Spleen (tissue), 11 donors: Measurements from ENCODE around the gene HSDL2. TPM values are rescaled to one million over a fixed set of nuclear protein-coding genes. Genes with fewer than 3 reads are reported as not detected.
A peak's percentile ranks its signal among the peaks of the same experiment; 100 is the strongest.

Source experiments
- DNase-seq: peaks from one replicate; pipeline ENCODE4 v3.0.0-alpha.2; 2020
- H3K27ac ChIP-seq, 8 donors: fragments of 200-600 bp; sonication (generic) in 7 of 8; 1 replicate in 4 of 8; 2 replicates in 4 of 8; pipeline versions ENCODE4 v1.5.0 to v1.8.0; 2016 to 2021; ENCODE audit warnings: inconsistent platforms in 4 of 8, mild to moderate bottlenecking in 4 of 8, moderate library complexity in 1 of 8
- H3K27me3 ChIP-seq, 7 donors: fragments of 200-600 bp; sonication (generic) in 6 of 7; replicated peaks in 1 of 7; 1 replicate in 4 of 7; 2 replicates in 3 of 7; pipeline versions ENCODE4 v1.5.0 to v1.8.0; 2016 to 2021; ENCODE audit warnings: inconsistent platforms in 3 of 7, mild to moderate bottlenecking in 1 of 7
- H3K36me3 ChIP-seq, 6 donors: fragments of 200-600 bp; sonication (generic) in 5 of 6; 1 replicate in 4 of 6; 2 replicates in 2 of 6; pipeline versions ENCODE4 v1.5.0 to v1.8.0; 2016 to 2021; ENCODE audit warnings: inconsistent platforms in 2 of 6
- H3K4me1 ChIP-seq, 6 donors: fragments of 200-600 bp; sonication (generic) in 5 of 6; 1 replicate in 3 of 6; 2 replicates in 3 of 6; pipeline versions ENCODE4 v1.5.0 to v1.8.0; 2016 to 2021; ENCODE audit warnings: inconsistent platforms in 3 of 6
- H3K4me3 ChIP-seq, 8 donors: fragments of 200-600 bp; sonication (generic) in 7 of 8; 1 replicate in 4 of 8; 2 replicates in 4 of 8; pipeline versions ENCODE4 v1.5.0 to v1.8.0; 2016 to 2021; ENCODE audit warnings: inconsistent platforms in 4 of 8, mild to moderate bottlenecking in 4 of 8, moderate library complexity in 2 of 8
- H3K9me3 ChIP-seq, 8 donors: fragments of 200-600 bp; sonication (generic) in 7 of 8; 1 replicate in 4 of 8; 2 replicates in 4 of 8; pipeline versions ENCODE4 v1.5.0 to v1.8.0; 2016 to 2021; ENCODE audit warnings: inconsistent platforms in 4 of 8
- POLR2A ChIP-seq, 3 donors: fragments of 450-650 bp; IDR thresholded peaks; one replicate each; pipeline ENCODE4 v1.5.1; 2017; ENCODE audit warnings: antibody characterized with exemption in 3 of 3, mild to moderate bottlenecking in 1 of 3
- POLR2AphosphoS5 ChIP-seq, 3 donors: sonication (generic); formaldehyde crosslinking; IDR thresholded peaks; one replicate each; pipeline ENCODE4 v1.5.1; 2017; ENCODE audit warnings: antibody characterized with exemption in 3 of 3
- WGBS, 5 donors: extraction: QIAGEN DNeasy Blood & Tissue Kit in 3 of 5; methylation state at CpG; one replicate each; pipeline versions ENCODE4 v1.1.5 to v1.1.7; 2013 to 2018; 5-methylcytosine and 5-hydroxymethylcytosine counted together
- intact Hi-C: fragments of 100-400 bp; cut with DNase I; formaldehyde crosslinking; loops from one replicate; pipeline ENCODE4 v1.15.0; 2023; ENCODE audit warnings: low total_unique reads
- polyA plus RNA-seq, 3 donors: library from polyadenylated mRNA; stranded (reverse); fragments of 200-250 nt; gene quantifications; one replicate each; pipeline ENCODE4 v1.2.1, GENCODE V29; 2013
- total RNA-seq, 7 donors: library from RNA; depleted of rRNA in 3 of 7; stranded (reverse); fragments of >200 nt in 3 of 7; fragmentation: NEBNext Ultra II Directional in 4 of 7; extraction: Animal tissue kit (Norgen Biotek cat#: 25700) in 4 of 7; gene quantifications; one replicate each; pipeline versions ENCODE4 v1.1.0 to v1.2.1, GENCODE V29; 2016 to 2021
- TF ChIP-seq, protein P1 (sequence below), 11 experiments: fragments of 200-600 bp in 7 of 11; fragments of 450-650 bp in 4 of 11; sonication (generic) in 4 of 11; IDR thresholded peaks in 8 of 11; conservative IDR thresholded peaks in 3 of 11; 1 replicate in 7 of 11; 2 replicates in 4 of 11; pipeline versions ENCODE4 v1.4.0 to v1.8.0; 2016 to 2021; ENCODE audit warnings: antibody characterized with exemption in 11 of 11, inconsistent platforms in 4 of 11, mild to moderate bottlenecking in 1 of 11
- donor health status: healthy with polysubstance abuse.
- donor health status: DM: no; HTN: no; CAD: no; lungs with moderate emphysema.
- donor health status: DM: no; HTN: no; CAD: no.
- donor health status: Bipolar disorder and iron deficiency.
- donor health status: healthy.
- donor health status: DM: no; HTN: no; CAD: no.
- donor health status: DM: yes; HTN: yes; CAD: no.

Gene HSDL2
- total and polyA plus RNA-seq, 10 donors: 11.2 to 42.6 (median 30.3) TPM

DNA sequence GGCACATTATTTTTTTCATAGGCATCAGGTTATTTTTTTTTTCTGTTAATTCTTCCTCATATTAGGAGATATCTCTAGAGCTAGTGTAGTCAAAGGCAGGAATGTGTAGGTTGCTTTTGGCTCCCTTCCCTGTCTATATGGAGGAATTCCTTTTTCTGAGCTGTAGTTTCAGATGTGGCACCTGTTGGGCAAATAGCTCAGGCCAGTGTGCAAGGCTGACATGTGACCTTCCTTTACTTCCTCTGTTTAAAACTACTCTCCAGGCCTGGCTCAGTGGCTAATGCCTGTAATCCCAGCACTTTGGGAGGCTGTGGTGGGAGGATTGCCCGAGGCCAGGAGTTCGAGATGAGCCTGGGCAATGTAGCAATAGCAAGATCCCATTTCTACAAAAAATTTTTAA is 66.2 kb downstream of the HSDL2 start:
- DNase-seq: no peak
- 69 to 95% (median 94%) methylated on average over 2 of the region's 2 CpGs for WGBS, 5 donors
- Histone ChIP-seq H3K27me3 (no peaks in the 10 kb centered on the region), H3K4me3 (no peak overlapping the region), H3K27ac (no peak overlapping the region), H3K9me3 (no peaks in the 10 kb centered on the region), H3K36me3 (peaks cover 0 to 30% (median 0%) of the 10 kb centered on the region in 6 donors), H3K4me1 (peaks cover 0 to 42% (median 12%) of the 10 kb centered on the region in 6 donors)
- no peak for TF ChIP-seq POLR2A (IDR thresholded peaks at IDR 0.05)
- TF ChIP-seq, protein P1, sequence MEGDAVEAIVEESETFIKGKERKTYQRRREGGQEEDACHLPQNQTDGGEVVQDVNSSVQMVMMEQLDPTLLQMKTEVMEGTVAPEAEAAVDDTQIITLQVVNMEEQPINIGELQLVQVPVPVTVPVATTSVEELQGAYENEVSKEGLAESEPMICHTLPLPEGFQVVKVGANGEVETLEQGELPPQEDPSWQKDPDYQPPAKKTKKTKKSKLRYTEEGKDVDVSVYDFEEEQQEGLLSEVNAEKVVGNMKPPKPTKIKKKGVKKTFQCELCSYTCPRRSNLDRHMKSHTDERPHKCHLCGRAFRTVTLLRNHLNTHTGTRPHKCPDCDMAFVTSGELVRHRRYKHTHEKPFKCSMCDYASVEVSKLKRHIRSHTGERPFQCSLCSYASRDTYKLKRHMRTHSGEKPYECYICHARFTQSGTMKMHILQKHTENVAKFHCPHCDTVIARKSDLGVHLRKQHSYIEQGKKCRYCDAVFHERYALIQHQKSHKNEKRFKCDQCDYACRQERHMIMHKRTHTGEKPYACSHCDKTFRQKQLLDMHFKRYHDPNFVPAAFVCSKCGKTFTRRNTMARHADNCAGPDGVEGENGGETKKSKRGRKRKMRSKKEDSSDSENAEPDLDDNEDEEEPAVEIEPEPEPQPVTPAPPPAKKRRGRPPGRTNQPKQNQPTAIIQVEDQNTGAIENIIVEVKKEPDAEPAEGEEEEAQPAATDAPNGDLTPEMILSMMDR (IDR thresholded peaks at IDR 0.05 in 8 of 11, conservative IDR thresholded peaks at IDR 0.05 in 3 of 11): no peak
- no peak for TF ChIP-seq POLR2AphosphoS5 (IDR thresholded peaks at IDR 0.05)
- intact Hi-C loops: no loop called here

DNA sequence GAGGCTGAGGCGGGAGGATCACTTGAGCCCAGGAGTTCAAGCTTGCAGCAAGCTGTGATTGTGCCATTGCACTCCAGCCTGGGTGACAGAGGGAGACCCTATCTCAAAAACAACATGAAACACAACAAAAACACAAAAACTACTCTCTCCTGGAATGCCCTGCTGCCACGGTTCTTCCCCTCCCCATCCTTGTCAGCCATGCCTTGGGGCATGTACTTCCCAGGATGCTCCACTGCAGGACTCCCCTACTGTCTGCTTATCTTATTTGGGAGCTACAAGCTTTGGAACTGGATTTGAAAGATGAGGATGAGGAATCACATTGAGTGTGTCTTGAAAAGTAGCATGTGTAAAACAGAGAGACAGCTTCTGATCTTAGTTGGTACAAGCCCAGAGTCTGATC is 66.6 kb downstream of the HSDL2 start:
- Histone ChIP-seq H3K9me3 (no peaks in the 10 kb centered on the region), H3K27ac (peak overlapping the region in 1 of 8 donors; percentile 21), H3K4me3 (no peak overlapping the region), H3K4me1 (peaks cover 0 to 46% (median 13%) of the 10 kb centered on the region in 6 donors), H3K27me3 (no peaks in the 10 kb centered on the region), H3K36me3 (peaks cover 0 to 25% (median 0%) of the 10 kb centered on the region in 6 donors)
- TF ChIP-seq POLR2AphosphoS5 (IDR thresholded peaks at IDR 0.05) (no peak), POLR2A (IDR thresholded peaks at IDR 0.05) (no peak)
- TF ChIP-seq, protein P1 (IDR thresholded peaks at IDR 0.05 in 8 of 11, conservative IDR thresholded peaks at IDR 0.05 in 3 of 11): no peak
- WGBS, 5 donors: 84 to 100% (median 94%) methylated on average over 2 of the region's 2 CpGs
- DNase-seq: no peak
- intact Hi-C loops: no loop called here

DNA sequence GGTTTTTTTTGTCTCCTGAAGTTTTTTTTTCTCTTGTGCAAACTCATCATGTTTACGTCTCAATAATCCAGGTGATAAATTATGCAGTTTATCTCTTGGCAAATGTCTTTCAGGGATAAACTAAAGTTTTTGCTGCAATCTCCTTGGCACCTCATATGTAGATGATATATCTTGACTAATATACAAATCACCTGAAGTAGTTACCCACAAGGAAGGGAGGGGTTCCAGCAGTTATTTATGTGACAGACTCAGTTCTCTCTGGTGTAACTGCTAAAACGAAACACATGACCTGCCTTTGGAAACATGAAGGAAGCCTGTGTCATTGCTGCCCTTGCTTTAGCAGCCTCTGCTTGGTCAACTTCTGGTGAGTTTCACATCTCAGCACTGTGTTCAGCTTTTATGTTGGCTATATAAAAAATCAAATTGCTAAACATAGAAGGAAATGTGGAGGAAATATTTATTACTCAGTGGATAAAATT is 67.4 kb downstream of the HSDL2 start:
- H3K4me3 ChIP-seq: no peak overlapping the region
- no peaks in the 10 kb centered on the region for H3K27me3 ChIP-seq
- H3K4me1 ChIP-seq: peaks cover 0 to 48% (median 13%) of the 10 kb centered on the region in 6 donors
- TF ChIP-seq POLR2AphosphoS5 (IDR thresholded peaks at IDR 0.05) (no peak), POLR2A (IDR thresholded peaks at IDR 0.05) (no peak)
- TF ChIP-seq, protein P1 (IDR thresholded peaks at IDR 0.05 in 8 of 11, conservative IDR thresholded peaks at IDR 0.05 in 3 of 11): no peak
- DNase-seq: no peak
- 42 to 62% (median 55%) methylated on average over 2 of the region's 2 CpGs for WGBS, 5 donors
- H3K27ac ChIP-seq: no peak overlapping the region
- peaks cover 0 to 22% (median 0%) of the 10 kb centered on the region in 6 donors for H3K36me3 ChIP-seq
- intact Hi-C loops: no loop called here
- H3K9me3 ChIP-seq: no peaks in the 10 kb centered on the region

DNA sequence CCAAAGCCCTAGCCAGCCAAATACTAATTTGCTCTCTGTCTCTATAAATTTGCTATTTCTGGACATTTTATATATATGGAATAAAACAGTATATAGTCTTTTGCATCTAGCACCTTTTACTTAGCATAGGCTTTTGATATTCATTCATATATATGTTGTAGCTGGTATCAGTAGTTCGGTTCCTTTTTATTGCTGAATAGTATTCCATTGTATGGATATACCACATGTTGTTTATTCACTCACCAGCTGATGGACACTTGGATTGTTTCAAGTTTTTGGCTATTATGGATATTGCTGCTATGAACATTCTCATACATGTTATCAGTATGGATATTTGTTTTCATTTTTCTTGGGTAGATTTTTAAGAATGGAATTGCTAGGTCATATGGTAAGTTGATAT is 82.9 kb downstream of the HSDL2 start:
- Histone ChIP-seq H3K4me3 (no peak overlapping the region), H3K27ac (no peak overlapping the region), H3K9me3 (peaks cover 0 to 9% (median 7%) of the 10 kb centered on the region in 8 donors), H3K36me3 (peaks cover 0 to 87% (median 27%) of the 10 kb centered on the region in 6 donors), H3K4me1 (no peaks in the 10 kb centered on the region), H3K27me3 (no peaks in the 10 kb centered on the region)
- DNase-seq: no peak
- 98 to 100% (median 98%) methylated on average over 1 of the region's 1 CpG for WGBS, 5 donors
- intact Hi-C loops: no loop called here
- TF ChIP-seq POLR2A (IDR thresholded peaks at IDR 0.05): no peak
- TF ChIP-seq POLR2AphosphoS5 (IDR thresholded peaks at IDR 0.05): no peak
- TF ChIP-seq, protein P1 (IDR thresholded peaks at IDR 0.05 in 8 of 11, conservative IDR thresholded peaks at IDR 0.05 in 3 of 11): no peak
